ENCODE results near the gene LMAN2L. TPM values are rescaled to one million over a fixed set of nuclear protein-coding genes. Genes with fewer than 3 reads are reported as not detected.

Gene LMAN2L
- 15.3 to 25.4 TPM (median 15.9 TPM) in 3 replicates for total RNA-seq
- long read RNA-seq, transcript LMAN2L-201 (8 exons, 2,397 nt): major isoform, 72 of 86 reads
- long read RNA-seq, partial matches to known transcripts: 3 of 86 reads
- long read RNA-seq, other reads (novel, unspliced or antisense): 6 of 86 reads

- peaks cover 1% of the 10 kb centered on the region for H3K27me3 Mint-ChIP-seq (ENCODE audit: low read depth)
- H3K4me3 Mint-ChIP-seq (ENCODE audit: unreplicated experiment): peak within 1 kb of the TSS; percentile 100
- H3K9me3 Mint-ChIP-seq (ENCODE audit: low read depth): no peaks in the 10 kb centered on the region
- H3K36me3 Mint-ChIP-seq (ENCODE audit: low read depth): peaks cover 3% of the 10 kb centered on the region
- H3K27ac Mint-ChIP-seq (ENCODE audit: unreplicated experiment): peak within 1 kb of the TSS; percentile 98
- peak; percentile 99 for DNase-seq (ENCODE audit: low spot score)
- peaks cover 26% of the 10 kb centered on the region for H3K4me1 Mint-ChIP-seq (ENCODE audit: low read depth)
- TF ChIP-seq CTCF (IDR thresholded peaks at IDR 0.05): peak; percentile 49
Measured at GRCh38 chr2:96739633-96740428, at the start of gene LMAN2L. LMAN2L (minus strand) TSS chr2:96740064; CDS start chr2:96740040, 24 bp downstream.

- Mint-ChIP-seq H3K27ac (ENCODE audit: unreplicated experiment) (no peak overlapping the region), H3K27me3 (ENCODE audit: low read depth) (no peaks in the 10 kb centered on the region), H3K36me3 (ENCODE audit: low read depth) (no peaks in the 10 kb centered on the region), H3K9me3 (ENCODE audit: low read depth) (no peaks in the 10 kb centered on the region), H3K4me3 (ENCODE audit: unreplicated experiment) (no peak overlapping the region), H3K4me1 (ENCODE audit: low read depth) (peaks cover 27% of the 10 kb centered on the region)
- no peak for TF ChIP-seq CTCF (IDR thresholded peaks at IDR 0.05)
- DNase-seq (ENCODE audit: low spot score): no peak
Measured at GRCh38 chr2:96789245-96789617, 49.4 kb upstream of the LMAN2L start.

- Mint-ChIP-seq H3K4me3 (ENCODE audit: unreplicated experiment) (no peak overlapping the region), H3K27ac (ENCODE audit: unreplicated experiment) (peak overlapping the region; percentile 76), H3K9me3 (ENCODE audit: low read depth) (no peaks in the 10 kb centered on the region), H3K27me3 (ENCODE audit: low read depth) (no peaks in the 10 kb centered on the region), H3K36me3 (ENCODE audit: low read depth) (no peaks in the 10 kb centered on the region), H3K4me1 (ENCODE audit: low read depth) (peaks cover 28% of the 10 kb centered on the region)
- no peak for TF ChIP-seq CTCF (IDR thresholded peaks at IDR 0.05)
- no peak for DNase-seq (ENCODE audit: low spot score)
Measured at GRCh38 chr2:96788442-96789244, 48.8 kb upstream of the LMAN2L start.

DNA sequence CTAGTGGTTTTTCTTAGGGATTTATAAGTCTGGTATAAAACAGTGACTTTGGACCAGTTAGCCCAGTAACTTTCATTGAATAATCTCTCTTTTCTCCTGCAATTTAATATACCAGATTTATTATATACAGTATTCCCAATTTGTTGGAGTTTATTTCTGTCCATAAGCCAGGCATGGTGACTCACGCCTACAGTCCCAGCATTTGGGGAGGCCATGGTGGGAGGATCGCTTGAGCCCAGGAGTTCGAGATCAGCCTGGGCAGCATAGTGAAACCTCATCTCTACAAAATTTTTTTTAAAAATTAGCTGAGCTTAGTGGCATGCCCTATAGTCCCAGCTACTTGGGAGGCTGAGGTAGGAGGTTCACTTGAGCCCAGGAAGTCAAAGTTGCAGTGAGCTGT lies 47.5 kb upstream of the LMAN2L start:
- no peak for DNase-seq (ENCODE audit: low spot score)
- Mint-ChIP-seq H3K27me3 (ENCODE audit: low read depth) (no peaks in the 10 kb centered on the region), H3K4me1 (ENCODE audit: low read depth) (peaks cover 32% of the 10 kb centered on the region), H3K4me3 (ENCODE audit: unreplicated experiment) (no peak overlapping the region), H3K9me3 (ENCODE audit: low read depth) (no peaks in the 10 kb centered on the region), H3K36me3 (ENCODE audit: low read depth) (no peaks in the 10 kb centered on the region), H3K27ac (ENCODE audit: unreplicated experiment) (peak overlapping the region; percentile 79)
- no peak for TF ChIP-seq CTCF (IDR thresholded peaks at IDR 0.05)

GRCh38 chr2:96783388-96783787 lies 43.5 kb upstream of the LMAN2L start:
- no peaks in the 10 kb centered on the region for H3K9me3 Mint-ChIP-seq (ENCODE audit: low read depth)
- no peak for TF ChIP-seq CTCF (IDR thresholded peaks at IDR 0.05)
- no peaks in the 10 kb centered on the region for H3K27me3 Mint-ChIP-seq (ENCODE audit: low read depth)
- no peak overlapping the region for H3K4me3 Mint-ChIP-seq (ENCODE audit: unreplicated experiment)
- DNase-seq (ENCODE audit: low spot score): no peak
- peaks cover 23% of the 10 kb centered on the region for H3K4me1 Mint-ChIP-seq (ENCODE audit: low read depth)
- H3K27ac Mint-ChIP-seq (ENCODE audit: unreplicated experiment): no peak overlapping the region
- no peaks in the 10 kb centered on the region for H3K36me3 Mint-ChIP-seq (ENCODE audit: low read depth)

Data from chondrocyte (in vitro differentiated cells).